Lung (tissue), 12 donors: ENCODE data around the gene PHACTR1. TPM values are rescaled to one million over a fixed set of nuclear protein-coding genes. Genes with fewer than 3 reads are reported as not detected.

Experiments used
- ATAC-seq: fragments of 200-7000 bp; cut with Tn5 transposase; one replicate; pipeline ENCODE4 v1.9.1; 2020; ENCODE audit warnings: moderate number of reproducible peaks; ENCODE audit not compliant: insufficient read depth, low FRiP score
- DNase-seq, 3 donors: peaks; one replicate each; pipeline ENCODE4 v3.0.0-alpha.2; 2013 to 2017
- H3K27ac ChIP-seq, 2 donors: one replicate each; pipeline ENCODE4 v1.5.1; 2013; ENCODE audit warnings: mild to moderate bottlenecking in 2 of 2, moderate library complexity in 2 of 2, control low read depth in 1 of 2, inconsistent platforms in 1 of 2, low read depth in 1 of 2, low read length in 1 of 2
- H3K27me3 ChIP-seq, 3 donors: one replicate each; pipeline ENCODE4 v1.5.1; 2013; ENCODE audit warnings: low read length in 2 of 3; ENCODE audit not compliant: control insufficient read depth in 3 of 3, insufficient read depth in 3 of 3
- H3K36me3 ChIP-seq, 4 donors: one replicate each; pipeline ENCODE4 v1.5.1; 2013; ENCODE audit warnings: low read length in 4 of 4, mild to moderate bottlenecking in 1 of 4, moderate library complexity in 1 of 4; ENCODE audit not compliant: control insufficient read depth in 4 of 4, insufficient read depth in 4 of 4
- H3K4me1 ChIP-seq, 5 donors: one replicate each; pipeline ENCODE4 v1.5.1; 2013; ENCODE audit warnings: low read length in 5 of 5, mild to moderate bottlenecking in 2 of 5, moderate library complexity in 1 of 5; ENCODE audit not compliant: control insufficient read depth in 5 of 5, insufficient read depth in 5 of 5
- H3K4me3 ChIP-seq: one replicate; pipeline ENCODE4 v1.5.1; 2013; ENCODE audit warnings: mild to moderate bottlenecking, control low read depth, moderate library complexity
- H3K9ac ChIP-seq, 2 donors: one replicate each; pipeline ENCODE4 v1.5.1; 2013; ENCODE audit warnings: low read length in 2 of 2, control low read depth in 1 of 2; ENCODE audit not compliant: insufficient read depth in 1 of 2
- H3K9me3 ChIP-seq, 4 donors: one replicate each; pipeline ENCODE4 v1.5.1; 2013; ENCODE audit warnings: low read length in 3 of 4, mild to moderate bottlenecking in 1 of 4, moderate library complexity in 1 of 4; ENCODE audit not compliant: control insufficient read depth in 4 of 4, insufficient read depth in 3 of 4
- CTCF ChIP-seq: IDR thresholded peaks from 2 replicates; pipeline ENCODE4 v1.5.1; 2012; ENCODE audit warnings: mild to moderate bottlenecking; ENCODE audit errors: control extremely low read depth, extremely low read depth
- WGBS, 2 donors: extraction: QIAGEN DNeasy Blood & Tissue Kit; methylation state at CpG; one replicate each; pipeline ENCODE4 v1.1.7; 2013; 5-methylcytosine and 5-hydroxymethylcytosine counted together
- polyA plus RNA-seq, 2 donors: library from polyadenylated mRNA; stranded (reverse); fragments of 200-250 nt; gene quantifications; one replicate each; pipeline ENCODE4 v1.2.1, GENCODE V29; 2013
- total RNA-seq, 2 donors: library from RNA; depleted of rRNA in 1 of 2; stranded (reverse); fragments of >200 nt in 1 of 2; gene quantifications; one replicate each; pipeline ENCODE4 v1.2.1, GENCODE V29; 2014 to 2021
- donor health status: control.
- donor health status: control.
- donor health status: Bipolar disorder and iron deficiency.
- donor health status: healthy.
- donor health status: DM: yes; HTN: yes; CAD: no.

The PHACTR1 gene
- total and polyA plus RNA-seq, 4 donors, result 16.3 to 58.8 (median 41.9) TPM

GRCh38 chr6:13012977-13013680 is 296.6 kb downstream of the PHACTR1 start:
- peak overlapping the region in 1 of 2 donors; percentile 81 for H3K27ac ChIP-seq
- peaks cover 0 to 21% (median 9%) of the 10 kb centered on the region in 5 donors for H3K4me1 ChIP-seq
- H3K9me3 ChIP-seq, result no peaks in the 10 kb centered on the region
- ATAC-seq, result peak; percentile 13
- peak overlapping the region; percentile 30 for H3K4me3 ChIP-seq
- H3K36me3 ChIP-seq, result peaks cover 0 to 4% (median 0%) of the 10 kb centered on the region in 4 donors
- WGBS, 2 donors, result 8 to 9% methylated on average over 21 of the region's 21 CpGs
- H3K9ac ChIP-seq, result no peak overlapping the region
- no peak for TF ChIP-seq CTCF
- peak; percentile 38 to 71 (median 55) for DNase-seq
- peaks cover 0 to 48% (median 26%) of the 10 kb centered on the region in 3 donors for H3K27me3 ChIP-seq

- no peaks in the 10 kb centered on the region for H3K9me3 ChIP-seq
- peaks cover 0 to 21% (median 7%) of the 10 kb centered on the region in 5 donors for H3K4me1 ChIP-seq
- ATAC-seq, result peak; percentile 13
- TF ChIP-seq CTCF, result no peak
- WGBS, 2 donors, result 3 to 4% methylated on average over 64 to 83 of the region's 83 CpGs
- H3K9ac ChIP-seq, result peak overlapping the region in 1 of 2 donors; percentile 26
- H3K4me3 ChIP-seq, result peak overlapping the region; percentile 30
- H3K27me3 ChIP-seq, result peaks cover 0 to 48% (median 26%) of the 10 kb centered on the region in 3 donors
- H3K36me3 ChIP-seq, result peaks cover 0 to 4% (median 0%) of the 10 kb centered on the region in 4 donors
- peak; percentile 22 to 53 (median 30) for DNase-seq
- H3K27ac ChIP-seq, result peak overlapping the region in 1 of 2 donors; percentile 81
Measured at GRCh38 chr6:13013681-13014503, 297.3 kb downstream of the PHACTR1 start.

- Histone ChIP-seq H3K27me3 (peaks cover 0 to 48% (median 26%) of the 10 kb centered on the region in 3 donors), H3K9me3 (no peaks in the 10 kb centered on the region), H3K27ac (peak overlapping the region; percentile 41 to 81), H3K4me3 (no peak overlapping the region), H3K36me3 (peaks cover 0 to 1% (median 0%) of the 10 kb centered on the region in 4 donors), H3K9ac (peak overlapping the region in 1 of 2 donors; percentile 26), H3K4me1 (peaks cover 0 to 21% (median 7%) of the 10 kb centered on the region in 5 donors)
- DNase-seq, result peak; percentile 31 to 41 (median 32)
- peak; percentile 10 for ATAC-seq
- 55 to 80% methylated on average over 40 of the region's 40 CpGs for WGBS, 2 donors
- TF ChIP-seq CTCF, result no peak
Measured at GRCh38 chr6:13014504-13015378, 298.2 kb downstream of the PHACTR1 start.
